Loucy (cell line): ENCODE results near the gene ABHD5.

Experiments
- EZH2phosphoT487 ChIP-seq: fragments of 200-600 bp; IDR thresholded peaks from 2 replicates; pipeline ENCODE4 v1.6.1; 2018; ENCODE audit warnings: antibody characterized with exemption, mild to moderate bottlenecking, moderate library complexity, borderline replicate concordance
- TF ChIP-seq, protein P1 (sequence below): fragments of 200-600 bp; sonication (generic); conservative IDR thresholded peaks from 2 replicates; pipeline ENCODE4 v1.5.1; 2014; ENCODE audit warnings: mild to moderate bottlenecking, antibody characterized with exemption, low read length

DNA sequence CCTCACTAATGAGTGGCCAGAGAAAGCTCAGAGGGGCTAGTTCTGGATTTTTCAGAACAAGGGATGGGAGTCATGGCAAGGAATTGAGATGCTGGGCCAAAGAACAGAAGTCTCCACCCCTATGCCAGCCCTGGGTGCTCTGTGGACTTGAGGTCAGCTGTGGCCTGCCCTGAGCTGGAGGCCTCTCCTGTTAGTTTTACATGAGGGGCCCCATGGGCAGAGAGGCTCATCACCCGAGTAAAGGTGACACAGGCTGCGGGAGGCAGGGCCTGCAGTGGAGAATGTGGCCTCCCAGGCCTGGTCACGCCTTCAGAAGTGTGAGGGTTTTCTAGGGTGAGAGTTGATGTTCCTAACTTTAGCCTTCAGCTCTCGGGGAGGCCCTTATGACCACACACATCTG lies 44.9 kb downstream of the ABHD5 start:
- TF ChIP-seq, protein P1, sequence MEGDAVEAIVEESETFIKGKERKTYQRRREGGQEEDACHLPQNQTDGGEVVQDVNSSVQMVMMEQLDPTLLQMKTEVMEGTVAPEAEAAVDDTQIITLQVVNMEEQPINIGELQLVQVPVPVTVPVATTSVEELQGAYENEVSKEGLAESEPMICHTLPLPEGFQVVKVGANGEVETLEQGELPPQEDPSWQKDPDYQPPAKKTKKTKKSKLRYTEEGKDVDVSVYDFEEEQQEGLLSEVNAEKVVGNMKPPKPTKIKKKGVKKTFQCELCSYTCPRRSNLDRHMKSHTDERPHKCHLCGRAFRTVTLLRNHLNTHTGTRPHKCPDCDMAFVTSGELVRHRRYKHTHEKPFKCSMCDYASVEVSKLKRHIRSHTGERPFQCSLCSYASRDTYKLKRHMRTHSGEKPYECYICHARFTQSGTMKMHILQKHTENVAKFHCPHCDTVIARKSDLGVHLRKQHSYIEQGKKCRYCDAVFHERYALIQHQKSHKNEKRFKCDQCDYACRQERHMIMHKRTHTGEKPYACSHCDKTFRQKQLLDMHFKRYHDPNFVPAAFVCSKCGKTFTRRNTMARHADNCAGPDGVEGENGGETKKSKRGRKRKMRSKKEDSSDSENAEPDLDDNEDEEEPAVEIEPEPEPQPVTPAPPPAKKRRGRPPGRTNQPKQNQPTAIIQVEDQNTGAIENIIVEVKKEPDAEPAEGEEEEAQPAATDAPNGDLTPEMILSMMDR: no peak
- no peak for TF ChIP-seq EZH2phosphoT487
